ENCODE results near the gene TMEM205. TPM values are rescaled to one million over a fixed set of nuclear protein-coding genes. Genes with fewer than 3 reads are reported as not detected.

TMEM205 gene
- total and polyA plus RNA-seq, 2 donors: 63.8 to 144 TPM

Other genes starting within 250 kb of the TMEM205 start
- gene SPC24, start 190.5 kb downstream of the TMEM205 start, total RNA-seq: 21.1 TPM
- gene SPC24, start 190.5 kb downstream of the TMEM205 start, polyA plus RNA-seq: 1.8 TPM
- 183 TPM for gene KANK2, start 148.7 kb downstream of the TMEM205 start, total RNA-seq
- gene KANK2, start 148.7 kb downstream of the TMEM205 start, polyA plus RNA-seq: 819 TPM
- gene ANGPTL8, start 106.6 kb downstream of the TMEM205 start, total RNA-seq: not detected
- gene ANGPTL8, start 106.6 kb downstream of the TMEM205 start, polyA plus RNA-seq: 21.4 TPM
- gene DOCK6, start 83.7 kb downstream of the TMEM205 start, total RNA-seq: 20.7 TPM
- gene DOCK6, start 83.7 kb downstream of the TMEM205 start, polyA plus RNA-seq: 30.6 TPM
- gene TSPAN16, start 50.1 kb downstream of the TMEM205 start, total RNA-seq: not detected
- not detected for gene TSPAN16, start 50.1 kb downstream of the TMEM205 start, polyA plus RNA-seq
- 13.4 TPM for gene RAB3D, start 6.6 kb downstream of the TMEM205 start, total RNA-seq
- 12.4 TPM for gene RAB3D, start 6.6 kb downstream of the TMEM205 start, polyA plus RNA-seq
- 14.3 TPM for gene CCDC159, start 251 bp upstream of the TMEM205 start, total RNA-seq
- gene CCDC159, start 251 bp upstream of the TMEM205 start, polyA plus RNA-seq: 29.0 TPM
- 7.2 TPM for gene PLPPR2, start 9.2 kb upstream of the TMEM205 start, total RNA-seq
- 41.5 TPM for gene PLPPR2, start 9.2 kb upstream of the TMEM205 start, polyA plus RNA-seq
- 1.2 TPM for gene SWSAP1, start 28.4 kb upstream of the TMEM205 start, total RNA-seq
- 2.4 TPM for gene SWSAP1, start 28.4 kb upstream of the TMEM205 start, polyA plus RNA-seq
- gene EPOR, start 38.0 kb upstream of the TMEM205 start, total RNA-seq: 2.9 TPM
- gene EPOR, start 38.0 kb upstream of the TMEM205 start, polyA plus RNA-seq: 6.6 TPM
- gene RGL3, start 73.0 kb upstream of the TMEM205 start, total RNA-seq: 2.5 TPM
- 6.5 TPM for gene RGL3, start 73.0 kb upstream of the TMEM205 start, polyA plus RNA-seq
- gene ODAD3, start 88.9 kb upstream of the TMEM205 start, total RNA-seq: 0.48 TPM
- 0.34 TPM for gene ODAD3, start 88.9 kb upstream of the TMEM205 start, polyA plus RNA-seq
- gene PRKCSH, start 89.4 kb upstream of the TMEM205 start, total RNA-seq: 54.9 TPM
- 174 TPM for gene PRKCSH, start 89.4 kb upstream of the TMEM205 start, polyA plus RNA-seq
- 0.90 TPM for gene ELAVL3, start 134.8 kb upstream of the TMEM205 start, total RNA-seq
- gene ELAVL3, start 134.8 kb upstream of the TMEM205 start, polyA plus RNA-seq: 0.28 TPM
- 4.5 TPM for gene ZNF653, start 159.6 kb upstream of the TMEM205 start, total RNA-seq
- 9.8 TPM for gene ZNF653, start 159.6 kb upstream of the TMEM205 start, polyA plus RNA-seq
- gene ECSIT, start 182.9 kb upstream of the TMEM205 start, total RNA-seq: 19.0 TPM
- gene ECSIT, start 182.9 kb upstream of the TMEM205 start, polyA plus RNA-seq: 68.7 TPM
- gene CNN1, start 192.6 kb upstream of the TMEM205 start, total RNA-seq: 558 TPM
- gene CNN1, start 192.6 kb upstream of the TMEM205 start, polyA plus RNA-seq: 3,172 TPM
- 15.4 TPM for gene ELOF1, start 213.0 kb upstream of the TMEM205 start, total RNA-seq
- gene ELOF1, start 213.0 kb upstream of the TMEM205 start, polyA plus RNA-seq: 61.2 TPM
- 1.1 TPM for gene ACP5, start 231.4 kb upstream of the TMEM205 start, total RNA-seq
- 14.7 TPM for gene ACP5, start 231.4 kb upstream of the TMEM205 start, polyA plus RNA-seq